Right lung (tissue), 5 donors: ENCODE measurements around the gene COL9A1. TPM values are rescaled to one million over a fixed set of nuclear protein-coding genes. Genes with fewer than 3 reads are reported as not detected.
A peak's percentile ranks its signal among the peaks of the same experiment; 100 is the strongest.

Source experiments
- DNase-seq, 2 donors: peaks; one replicate each; pipeline ENCODE4 v3.0.0-alpha.2; 2013
- polyA plus RNA-seq, 5 donors: library from polyadenylated mRNA; unstranded; fragments of 120-200 nt; gene quantifications; one replicate each; pipeline versions ENCODE4 v1.2.1 to v1.2.3, GENCODE V29; 2013; ENCODE audit warnings: inconsistent platforms in 1 of 5, low replicate concordance in 1 of 5; ENCODE audit not compliant: insufficient read length in 5 of 5, insufficient read depth in 1 of 5

Gene COL9A1
- polyA plus RNA-seq, 5 donors: 1.1 to 2.3 (median 1.4) TPM

DNA sequence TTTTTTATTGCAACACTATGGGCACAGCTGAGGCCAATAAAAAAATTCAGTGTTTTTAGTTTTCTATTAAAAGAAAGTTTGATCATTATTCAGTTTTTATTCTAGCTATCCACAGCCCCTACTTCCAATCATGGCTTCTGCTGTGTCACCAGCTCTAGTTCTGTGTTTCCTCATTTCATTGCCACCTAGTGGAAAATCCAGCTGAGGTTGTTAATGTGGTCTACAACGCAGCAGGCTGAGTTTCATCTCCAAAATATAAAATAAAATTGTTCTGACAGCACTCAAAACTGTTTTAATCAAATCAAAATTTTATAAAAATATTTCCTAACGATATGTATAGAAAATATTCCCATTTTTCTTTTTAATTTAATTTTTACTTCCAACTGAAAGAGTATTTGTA lies 13.6 kb downstream of the COL9A1 start:
- no peak for DNase-seq

DNA sequence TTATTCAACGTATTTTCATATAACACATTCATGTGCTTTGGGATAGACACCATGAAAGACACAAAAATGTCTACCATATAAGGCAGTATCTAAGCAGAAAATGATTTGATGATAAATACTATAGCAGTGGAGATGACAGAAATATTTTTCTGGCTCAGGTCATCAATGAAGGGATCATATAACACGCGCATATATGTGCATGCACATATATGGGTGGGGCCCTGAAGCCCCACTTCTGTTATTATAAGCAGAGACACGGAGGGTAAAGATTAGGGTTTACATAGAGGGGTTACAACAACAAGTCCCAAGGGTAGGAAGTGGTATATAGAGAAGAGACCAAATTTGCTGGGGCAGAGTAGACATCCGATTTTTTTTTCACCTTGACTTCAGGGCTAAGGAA lies 16.0 kb downstream of the COL9A1 start:
- no peak for DNase-seq

DNA sequence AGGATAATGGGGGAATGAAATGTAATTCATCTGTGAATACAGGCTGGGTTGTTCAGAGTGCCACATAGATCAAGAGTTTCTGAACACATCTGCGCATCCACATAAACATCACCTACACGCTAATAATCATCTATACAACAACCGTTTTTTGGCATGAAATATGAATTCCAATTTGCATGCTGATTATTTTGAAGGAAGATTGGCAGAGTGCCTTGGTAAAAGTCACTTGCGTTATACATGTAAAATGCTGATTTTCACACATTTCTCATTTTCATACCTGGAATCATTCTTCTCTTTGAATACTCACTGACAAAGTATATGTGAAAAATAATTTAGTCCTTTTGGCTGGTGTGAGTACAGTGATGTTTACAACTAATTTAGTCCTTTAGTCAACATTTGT lies 17.7 kb downstream of the COL9A1 start:
- DNase-seq: no peak

DNA sequence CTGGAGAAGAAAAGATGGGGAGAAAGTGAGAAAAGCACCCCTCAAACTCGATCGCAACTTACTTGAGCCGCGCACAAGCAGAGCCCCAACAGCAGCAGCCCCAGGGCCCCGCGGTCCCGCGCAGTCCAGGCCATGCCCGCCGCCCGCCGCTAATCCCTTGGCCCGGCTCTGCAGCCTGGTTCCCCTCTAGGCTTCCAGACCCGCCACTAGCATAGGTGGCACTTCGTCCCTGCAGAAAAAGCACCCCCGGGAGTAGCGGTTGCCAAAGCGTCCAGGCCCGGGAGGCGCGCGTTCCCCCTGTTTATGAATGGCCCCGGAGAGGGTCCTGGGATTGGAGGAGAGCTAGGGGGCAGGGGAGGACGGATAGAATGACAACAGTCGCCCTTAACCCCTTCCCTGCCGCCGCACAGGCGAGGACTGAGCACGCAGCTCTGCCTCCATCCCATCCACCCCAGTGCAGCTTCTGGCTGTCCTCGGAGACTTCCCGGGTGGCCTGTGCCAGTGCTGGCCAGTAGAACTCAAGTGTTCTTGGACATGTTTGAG lies 19.9 kb downstream of the COL9A1 start:
- no peak for DNase-seq

DNA sequence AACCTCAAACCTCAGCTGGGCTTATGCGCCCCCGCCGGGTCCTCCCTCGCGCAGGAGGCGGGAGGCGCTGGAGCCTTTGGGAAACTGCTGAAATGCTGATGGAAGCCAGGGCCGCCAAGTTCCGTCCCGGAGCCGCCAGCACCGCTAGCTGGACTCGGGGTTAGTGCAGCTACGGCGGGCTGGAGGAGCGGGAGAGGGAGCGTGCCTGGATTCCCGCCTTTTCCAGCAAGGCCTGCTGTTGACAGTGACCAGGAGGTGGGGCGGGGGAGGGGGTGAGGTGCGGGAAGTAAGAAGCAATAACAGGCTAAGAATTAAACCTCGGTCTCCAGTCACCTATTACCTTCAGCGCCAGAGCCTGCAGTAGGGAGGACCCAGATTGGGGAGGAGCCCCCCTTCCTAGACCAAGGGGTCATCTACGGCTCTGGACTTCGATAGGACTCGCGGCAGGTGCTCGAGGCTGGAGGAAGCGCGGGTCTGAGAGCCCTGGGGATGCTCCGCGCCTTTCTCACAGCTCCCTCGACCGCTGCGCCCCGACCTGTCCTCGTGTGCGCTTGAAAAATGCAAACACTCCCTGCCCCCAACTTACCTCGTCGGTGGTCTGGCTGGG lies 20.5 kb downstream of the COL9A1 start:
- DNase-seq: no peak

DNA sequence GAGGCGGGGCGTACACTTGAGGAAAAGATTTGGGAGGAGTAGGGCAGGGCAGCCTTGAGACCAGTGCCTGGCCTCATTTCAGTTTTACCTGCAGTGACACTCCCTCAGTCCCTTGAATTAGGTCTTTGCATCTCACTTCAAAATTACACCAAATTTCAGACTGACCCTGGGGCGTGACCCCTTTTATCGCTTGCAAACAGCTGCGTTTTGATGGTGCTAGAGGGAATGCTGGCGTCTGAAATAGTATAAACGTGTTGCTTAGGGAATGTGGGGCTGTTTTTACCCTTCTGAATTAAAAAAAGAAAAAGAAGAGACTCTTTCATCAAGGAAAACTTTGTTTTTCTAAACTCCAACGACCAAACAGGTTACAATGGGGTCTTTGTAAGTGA lies 21.0 kb downstream of the COL9A1 start:
- DNase-seq: no peak

DNA sequence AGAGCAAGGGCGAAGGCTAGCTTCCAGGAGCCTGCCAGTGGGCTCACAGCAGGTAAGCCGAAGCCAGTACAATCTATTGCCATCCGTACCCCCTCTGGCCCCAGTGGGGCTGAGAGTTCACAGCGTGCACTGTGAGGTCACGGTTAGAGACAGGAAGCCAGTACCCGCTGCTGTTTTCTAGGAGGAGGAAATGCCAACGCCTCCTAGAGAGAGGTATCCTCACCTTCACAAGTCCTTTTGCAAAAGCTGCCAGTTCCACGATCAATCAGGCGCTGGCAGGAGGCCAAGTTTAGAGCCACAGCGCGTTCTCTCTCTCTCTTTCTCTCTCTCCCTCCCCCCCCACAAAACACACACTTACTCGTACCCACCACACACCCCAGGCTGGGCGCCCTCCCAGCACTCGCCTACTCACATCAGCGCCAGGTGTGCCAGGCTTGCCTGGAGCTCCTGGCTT lies 22.5 kb downstream of the COL9A1 start:
- DNase-seq: no peak

DNA sequence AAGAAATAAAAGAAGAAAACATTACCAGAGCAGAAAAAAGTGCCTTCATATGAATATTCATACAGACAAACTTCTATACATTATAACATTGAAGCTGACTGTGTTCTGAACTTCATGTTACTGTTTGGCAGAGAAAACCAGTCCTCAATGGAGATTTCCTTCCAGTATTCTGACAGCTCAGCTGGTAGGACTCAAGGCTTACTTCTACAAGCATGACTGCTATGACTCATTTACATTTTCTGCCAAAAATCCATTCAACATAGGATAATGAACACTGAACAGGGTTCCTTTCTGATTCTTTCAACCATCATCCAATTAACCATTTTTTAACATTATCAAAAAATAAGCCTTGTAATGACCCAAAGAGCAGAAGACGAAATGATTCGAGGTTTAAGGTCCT lies 25.4 kb downstream of the COL9A1 start:
- DNase-seq: peak; percentile 77 to 80

DNA sequence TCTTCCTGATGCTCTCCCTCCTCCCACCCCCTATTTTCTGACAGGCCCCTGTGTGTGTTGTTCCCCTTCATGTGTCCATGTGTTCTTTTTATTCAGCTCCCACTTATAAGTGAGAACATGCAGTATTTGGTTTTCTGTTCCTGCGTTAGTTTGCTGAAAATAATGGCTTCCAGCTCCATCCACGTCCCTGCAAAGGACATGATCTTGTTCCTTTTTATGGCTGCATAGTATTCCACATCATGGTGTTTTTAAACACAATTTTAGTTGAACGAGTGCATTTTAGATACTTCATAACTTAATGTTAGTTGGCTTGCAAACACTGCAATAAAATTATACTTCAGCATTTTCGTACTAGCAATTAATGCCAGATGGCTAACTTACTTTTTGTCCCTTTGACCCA lies 28.5 kb downstream of the COL9A1 start:
- DNase-seq: no peak

DNA sequence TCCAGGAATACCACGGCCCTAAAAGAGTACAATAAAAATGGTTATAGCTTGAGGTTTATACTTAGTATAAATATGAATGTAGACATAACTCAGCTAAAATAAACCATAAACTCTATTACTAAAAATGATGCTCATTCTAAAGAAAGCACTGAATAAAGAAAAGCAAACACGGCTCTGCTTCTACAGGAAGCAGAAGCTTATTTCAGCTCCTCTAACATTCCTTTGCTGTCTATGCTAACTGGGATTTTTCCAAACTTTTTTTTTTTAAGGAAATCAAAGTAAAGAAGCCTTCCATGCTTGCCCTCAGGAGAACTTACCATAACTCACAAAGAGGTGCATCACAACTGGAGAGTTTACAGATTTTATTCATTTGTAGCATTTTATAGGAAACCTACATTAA lies 30.8 kb downstream of the COL9A1 start:
- DNase-seq: no peak

DNA sequence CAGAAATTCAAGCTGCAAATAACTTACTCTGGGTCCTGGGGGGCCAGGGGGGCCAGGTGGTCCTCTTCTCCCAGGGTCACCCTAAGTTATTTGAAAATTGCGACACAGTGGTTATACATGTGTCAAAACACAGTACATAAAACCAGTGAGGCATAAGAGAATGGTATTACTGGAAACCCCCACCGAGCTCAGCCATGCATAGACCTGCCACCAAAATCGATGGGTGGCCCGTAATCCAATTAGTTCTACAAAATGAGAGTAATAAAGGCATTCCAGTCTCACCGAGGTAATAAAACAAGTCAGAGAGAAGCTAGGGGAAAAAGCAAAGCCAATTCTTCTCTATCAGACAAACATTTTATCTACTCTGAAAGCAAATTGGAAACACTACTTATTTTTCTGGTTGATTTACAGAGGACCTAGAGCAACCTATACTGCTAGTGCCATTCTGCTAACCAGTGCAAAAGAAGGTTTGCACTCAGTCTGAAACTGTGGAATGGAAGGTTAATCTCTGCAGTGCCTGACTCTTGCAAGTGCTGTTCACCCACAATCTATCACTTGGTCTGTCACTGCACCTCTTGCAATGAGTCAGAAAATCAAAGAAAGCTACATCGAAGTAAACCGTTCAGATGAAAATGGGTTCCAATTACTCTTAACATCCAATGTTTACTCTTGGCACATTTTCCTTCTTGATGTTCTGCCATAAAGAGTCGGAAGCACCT lies 32.4 kb downstream of the COL9A1 start:
- DNase-seq: no peak

DNA sequence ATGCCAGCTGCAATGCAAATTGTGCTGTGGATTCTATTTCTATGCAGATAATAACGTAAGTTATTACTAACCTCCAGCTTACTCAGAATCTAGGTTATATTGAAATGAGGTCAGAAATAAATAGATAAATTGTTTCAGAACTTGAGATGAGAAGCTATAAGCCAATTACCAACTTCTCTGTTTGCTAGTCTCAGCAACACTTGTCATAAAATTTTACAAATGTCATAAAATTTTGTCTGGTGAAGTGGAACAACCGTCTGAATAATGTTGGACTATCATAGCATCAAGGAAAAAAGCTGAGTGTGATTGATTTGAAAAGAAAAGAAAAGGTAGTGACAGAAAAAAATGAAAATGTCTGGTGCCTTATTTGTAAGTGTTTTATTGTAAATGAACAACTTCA lies 36.7 kb downstream of the COL9A1 start:
- DNase-seq: no peak

DNA sequence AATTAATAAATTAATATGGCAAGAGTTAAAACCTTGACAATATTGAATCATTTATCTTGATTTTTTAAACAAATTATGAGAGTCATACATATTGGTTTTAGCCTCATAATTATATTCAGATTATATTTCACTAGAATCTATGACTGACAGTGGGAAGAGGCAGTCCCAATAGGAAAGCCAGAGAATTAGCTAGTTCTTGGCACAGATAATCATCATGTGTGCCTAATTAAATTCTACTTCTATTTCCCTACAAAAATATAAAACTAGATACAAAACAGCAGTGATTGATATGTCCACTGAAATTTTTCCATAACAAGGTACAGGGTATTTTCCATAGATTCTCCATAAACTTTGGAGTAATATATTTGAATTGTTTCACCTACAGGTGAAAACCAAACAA lies 38.6 kb downstream of the COL9A1 start:
- DNase-seq: no peak

DNA sequence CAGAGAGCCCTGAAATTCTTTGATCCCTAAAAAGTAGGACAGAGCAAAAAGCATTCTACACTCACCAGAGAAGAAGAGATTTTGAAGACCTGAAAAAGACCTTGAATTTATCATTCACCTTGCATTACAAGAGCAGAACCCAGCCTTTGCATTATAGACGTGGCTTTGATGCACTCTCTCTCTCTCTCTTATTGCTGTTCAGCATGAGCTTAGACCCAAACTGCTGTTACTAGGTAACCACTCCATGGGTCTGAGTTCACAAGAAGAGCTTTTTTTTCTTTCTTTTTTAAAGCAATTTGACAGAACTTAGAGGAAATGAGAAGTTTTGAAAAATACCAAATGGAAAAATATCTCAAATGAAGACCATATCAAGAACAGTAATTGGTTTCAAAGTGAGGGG lies 44.4 kb downstream of the COL9A1 start:
- no peak for DNase-seq

DNA sequence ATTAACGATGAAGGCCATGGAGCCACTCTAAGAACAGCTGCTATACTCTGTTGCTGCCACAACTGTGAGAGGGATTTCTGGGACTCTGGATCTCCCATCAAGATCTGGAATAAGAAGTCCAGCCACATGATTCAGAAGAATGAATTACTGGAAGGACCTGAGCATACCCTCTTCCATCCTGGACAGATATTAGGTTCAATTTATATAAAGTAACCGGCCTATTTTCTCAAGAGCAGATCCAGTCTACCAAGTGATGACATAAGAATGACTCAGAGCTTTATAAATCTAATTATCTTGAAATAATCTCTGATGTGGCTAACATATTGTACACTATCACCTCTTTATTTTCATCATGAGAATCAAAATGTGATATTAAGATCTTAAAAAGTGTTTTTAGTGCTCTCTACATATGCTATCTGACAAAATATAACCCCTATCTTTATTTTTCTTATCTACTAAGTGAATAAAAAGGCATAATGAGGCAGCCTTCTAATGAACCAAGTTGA lies 45.1 kb downstream of the COL9A1 start:
- DNase-seq: no peak

DNA sequence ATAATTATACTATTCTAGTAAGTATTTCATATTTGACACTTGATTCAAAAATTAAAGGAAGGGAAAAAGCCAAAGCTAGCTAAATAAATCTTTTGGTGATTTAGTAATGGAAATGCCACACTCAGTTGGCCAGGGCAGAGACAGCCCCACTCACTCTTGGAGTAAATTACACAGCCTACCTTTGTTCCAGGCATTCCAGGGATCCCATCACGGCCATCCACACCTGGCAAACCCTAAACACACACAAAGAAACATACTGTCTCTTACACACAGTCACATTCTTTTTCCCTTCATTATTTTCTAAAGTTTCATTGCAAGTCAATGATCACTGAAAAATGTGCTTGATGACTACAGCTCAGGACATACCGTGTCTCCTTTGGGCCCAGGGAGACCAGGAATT lies 48.1 kb downstream of the COL9A1 start:
- no peak for DNase-seq

DNA sequence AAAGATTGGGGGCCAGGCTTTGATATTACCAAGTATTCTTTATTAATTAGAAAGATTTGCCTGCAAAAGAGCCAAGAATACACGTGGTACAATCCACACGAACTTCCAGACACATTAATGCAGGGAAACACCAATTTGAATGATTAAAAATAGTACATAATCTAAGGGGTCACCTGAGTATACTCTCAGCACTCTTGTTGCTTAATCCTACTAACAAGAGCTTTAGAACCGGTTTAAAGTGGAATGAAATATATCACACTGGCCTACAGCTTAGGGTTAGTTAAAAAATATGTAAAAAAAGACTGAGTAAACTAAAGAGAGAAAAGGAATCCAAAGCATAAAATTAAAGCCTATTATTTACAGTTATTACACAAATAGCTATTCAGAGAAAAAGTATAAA lies 49.0 kb downstream of the COL9A1 start:
- DNase-seq: no peak

DNA sequence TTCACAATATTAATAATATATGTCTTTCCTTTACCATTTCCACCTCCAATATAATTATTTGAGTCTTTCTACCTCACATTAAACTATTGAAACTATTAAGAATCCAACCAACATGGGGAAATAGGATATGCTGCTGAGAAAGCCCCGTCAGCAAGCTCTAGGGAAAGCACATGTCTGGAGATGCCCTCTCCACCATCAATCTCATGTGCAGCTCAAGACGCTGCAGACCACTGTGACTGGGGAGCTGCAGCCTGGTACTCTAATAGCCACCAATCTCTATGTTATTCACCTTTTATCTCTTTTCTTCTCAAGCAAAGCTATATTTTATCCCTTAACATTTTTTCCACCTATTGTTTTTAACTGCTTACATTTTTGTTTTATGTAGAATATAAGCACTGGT lies 50.3 kb downstream of the COL9A1 start:
- no peak for DNase-seq

DNA sequence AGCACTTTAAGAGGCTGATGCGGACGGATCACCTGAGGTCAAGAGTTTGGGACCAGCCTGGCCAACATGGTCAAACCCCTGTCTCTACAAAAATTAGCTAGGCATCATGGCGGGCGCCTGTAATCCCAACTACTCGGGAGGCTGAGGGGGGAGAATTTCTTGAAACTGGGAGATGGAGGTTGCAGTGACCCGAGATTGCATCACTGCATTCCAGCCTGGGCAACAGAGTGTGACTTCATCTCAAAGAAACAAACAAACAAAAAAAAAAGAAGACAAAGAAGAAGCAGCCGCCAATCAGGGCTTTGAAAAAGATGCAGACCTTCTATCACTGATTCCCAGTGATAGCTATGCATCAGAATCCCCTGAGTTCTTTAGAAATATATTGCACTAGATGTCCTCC lies 56.8 kb downstream of the COL9A1 start:
- no peak for DNase-seq

DNA sequence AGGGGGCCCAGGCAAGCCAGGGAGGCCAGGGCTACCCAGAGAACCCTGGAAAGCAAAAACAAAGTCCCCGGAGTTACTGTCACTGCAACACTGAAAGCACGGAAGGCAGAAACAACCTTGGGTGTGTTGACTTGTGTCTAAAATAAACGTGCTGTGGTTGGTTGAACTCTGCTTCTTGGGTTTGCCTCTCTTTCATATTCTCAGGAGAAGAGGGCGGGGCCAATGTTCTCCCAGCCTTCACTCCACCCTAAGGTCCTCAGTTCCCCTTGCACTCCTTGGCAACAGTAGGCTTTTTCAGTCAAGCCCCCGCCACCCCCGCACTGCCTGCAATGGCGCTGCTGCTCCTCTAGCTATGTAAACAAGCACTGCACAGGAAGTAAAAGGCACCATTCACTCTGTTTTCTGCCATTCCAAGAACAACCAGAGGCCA lies 60.9 kb downstream of the COL9A1 start:
- no peak for DNase-seq

DNA sequence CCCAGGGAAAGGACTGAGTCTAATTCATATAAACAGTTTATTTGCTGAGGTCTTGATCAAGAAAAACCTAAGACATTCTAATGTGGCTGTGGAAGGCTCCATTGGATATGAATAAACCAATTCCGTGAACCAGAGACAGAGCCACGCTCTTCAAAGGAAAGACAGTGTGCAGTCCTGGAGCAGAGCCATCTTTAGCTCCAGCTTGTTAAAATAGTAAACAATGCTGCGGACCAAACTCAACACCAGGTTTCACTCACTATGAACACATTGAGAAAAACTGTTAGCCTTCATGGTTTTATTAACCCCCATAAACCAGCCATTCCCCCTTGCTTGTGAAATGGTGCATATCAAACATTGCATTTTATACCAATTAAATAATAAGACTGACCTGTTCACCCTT lies 61.9 kb downstream of the COL9A1 start:
- DNase-seq: peak; percentile 17 to 25

DNA sequence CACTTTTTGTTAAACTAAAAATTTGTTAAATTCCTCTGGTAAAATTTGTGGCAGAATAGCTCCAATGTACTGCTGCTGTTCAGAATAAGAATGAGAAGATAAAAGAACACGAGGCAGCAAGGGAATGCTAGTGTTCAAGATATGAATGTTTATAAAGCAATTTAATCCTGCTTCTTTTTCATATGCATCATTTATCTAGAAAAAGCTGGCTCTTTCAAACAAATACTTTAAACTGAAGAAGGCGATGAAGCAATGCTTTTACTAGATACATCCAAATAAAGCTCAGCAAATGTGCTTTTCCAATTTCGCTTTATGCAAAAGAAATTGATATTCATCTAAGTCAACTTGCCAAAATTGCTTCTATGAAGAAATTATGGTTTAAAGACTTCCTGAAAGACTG lies 66.5 kb downstream of the COL9A1 start:
- no peak for DNase-seq

DNA sequence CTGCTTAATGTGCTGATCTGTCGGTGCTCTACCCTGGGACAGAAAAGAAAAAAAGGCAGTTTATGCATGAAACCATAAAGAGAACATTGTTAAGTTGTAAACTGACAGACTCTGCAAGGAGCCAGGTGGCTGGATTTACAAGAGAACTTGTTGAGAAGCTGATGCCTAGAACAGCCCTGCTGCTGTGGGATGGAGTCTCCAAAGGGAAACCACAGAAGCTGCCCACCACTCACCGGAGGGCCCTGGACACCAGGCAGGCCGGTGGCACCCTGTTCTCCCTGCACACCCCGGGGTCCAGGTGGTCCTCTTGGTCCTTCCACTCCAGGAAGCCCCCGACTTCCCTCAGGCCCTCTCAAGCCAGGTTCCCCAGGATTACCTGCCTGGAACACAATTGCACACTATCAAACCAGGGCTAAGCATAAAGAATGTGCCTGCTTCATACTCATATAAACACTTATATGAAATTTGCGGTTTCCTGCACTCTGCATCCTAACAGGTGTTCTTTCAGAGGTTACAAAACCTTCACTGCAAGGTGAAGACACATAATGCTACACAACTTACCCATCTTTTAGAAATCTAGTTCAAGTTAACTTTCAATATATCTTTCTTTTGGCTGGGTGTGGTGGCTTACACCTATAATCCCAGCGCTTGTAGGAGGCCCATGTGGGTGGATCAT lies 68.2 kb downstream of the COL9A1 start:
- no peak for DNase-seq
